ENCODE measurements around the gene FKBP10.
A peak's percentile ranks its signal among the peaks of the same experiment; 100 is the strongest.

The FKBP10 gene

DNA sequence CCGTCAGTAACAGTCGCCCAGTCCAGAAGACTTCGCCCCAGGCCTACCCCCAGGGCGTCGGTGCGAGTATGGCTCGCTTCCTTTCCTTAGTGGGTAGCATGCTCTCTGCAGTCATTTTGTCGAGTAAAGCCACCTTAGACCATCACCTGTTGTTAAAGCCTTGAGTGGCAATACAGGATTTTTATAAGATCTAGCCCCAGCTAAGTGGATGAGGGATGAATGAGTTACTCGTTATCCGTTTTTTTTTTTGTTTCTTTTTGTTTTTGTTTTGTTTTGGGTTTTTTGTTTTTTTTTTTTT is 52.7 kb downstream of the FKBP10 start:
- H3K27me3 Mint-ChIP-seq, result no peaks in the 10 kb centered on the region
- no peak for DNase-seq
- no peak overlapping the region for H3K27ac Mint-ChIP-seq
- H3K4me1 Mint-ChIP-seq (ENCODE audit: low read depth), result peaks cover 57% of the 10 kb centered on the region
- H3K9me3 Mint-ChIP-seq, result no peaks in the 10 kb centered on the region
- H3K4me3 Mint-ChIP-seq, result no peak overlapping the region
- H3K36me3 Mint-ChIP-seq (ENCODE audit: low read depth), result peaks cover 48% of the 10 kb centered on the region

DNA sequence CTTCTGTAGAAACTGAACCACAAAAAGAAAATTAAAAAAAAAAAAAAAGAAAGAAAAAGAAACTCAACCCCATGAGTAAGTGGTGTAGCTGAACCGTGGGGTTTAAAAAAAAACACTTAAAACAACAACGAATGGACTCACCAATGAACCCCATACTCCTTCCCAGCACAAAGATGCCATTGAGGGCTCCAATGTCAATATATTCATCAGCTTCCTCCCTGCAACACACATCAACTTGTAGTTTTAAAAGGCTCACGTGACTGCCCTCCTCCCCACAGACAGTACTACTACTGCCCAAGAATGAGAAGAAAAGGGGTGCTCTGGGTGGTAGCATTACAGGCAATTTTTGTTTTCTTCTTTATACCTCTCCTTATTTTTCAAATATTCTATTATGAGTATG is 55.8 kb downstream of the FKBP10 start:
- Mint-ChIP-seq H3K4me1 (ENCODE audit: low read depth) (peaks cover 50% of the 10 kb centered on the region), H3K36me3 (ENCODE audit: low read depth) (peaks cover 74% of the 10 kb centered on the region), H3K4me3 (peak overlapping the region; percentile 63), H3K27ac (peak overlapping the region; percentile 97), H3K9me3 (no peaks in the 10 kb centered on the region), H3K27me3 (no peaks in the 10 kb centered on the region)
- DNase-seq, result no peak

DNA sequence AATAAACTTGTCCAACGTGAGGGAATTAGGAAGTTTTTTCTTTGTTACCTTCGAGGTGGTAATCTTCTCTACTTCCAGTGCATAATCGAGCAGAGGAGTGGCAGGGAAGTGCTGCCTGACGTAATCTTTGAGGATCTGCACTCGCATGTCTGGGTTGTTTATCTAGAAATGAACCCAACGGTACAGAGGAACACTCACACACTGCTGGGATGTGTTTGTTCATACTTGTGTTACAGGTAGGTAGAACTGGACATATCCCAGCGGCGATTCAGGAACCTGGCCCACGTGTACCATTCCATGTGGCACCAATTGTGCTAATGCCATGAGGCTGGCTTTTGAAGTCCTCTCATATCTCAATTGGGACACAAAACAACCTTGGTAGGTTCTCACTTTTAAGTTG is 56.6 kb downstream of the FKBP10 start:
- Mint-ChIP-seq H3K27me3 (no peaks in the 10 kb centered on the region), H3K9me3 (no peaks in the 10 kb centered on the region), H3K36me3 (ENCODE audit: low read depth) (peaks cover 82% of the 10 kb centered on the region), H3K4me1 (ENCODE audit: low read depth) (peaks cover 50% of the 10 kb centered on the region), H3K4me3 (peak overlapping the region; percentile 63), H3K27ac (peak overlapping the region; percentile 97)
- no peak for DNase-seq

DNA sequence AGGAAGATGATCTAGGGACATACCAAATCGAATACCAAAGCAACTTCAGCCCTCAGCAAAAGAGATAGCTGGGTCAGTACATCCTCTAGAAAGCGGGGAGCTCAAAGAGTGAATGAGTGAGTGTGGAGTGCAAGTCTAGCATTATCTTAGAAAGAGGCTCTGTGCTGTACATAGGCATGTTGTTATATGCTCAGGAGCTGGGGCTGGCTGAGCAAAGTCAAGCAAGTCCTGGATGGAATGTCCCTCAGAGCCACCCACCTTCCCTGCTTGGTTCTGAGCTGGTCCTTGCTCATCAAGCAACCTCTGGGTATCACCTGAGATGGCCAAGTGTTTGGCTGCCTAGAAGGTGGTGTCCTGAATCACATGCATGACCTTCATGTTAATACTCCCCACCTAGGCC is 57.3 kb downstream of the FKBP10 start:
- H3K27ac Mint-ChIP-seq, result peak overlapping the region; percentile 97
- H3K9me3 Mint-ChIP-seq, result no peaks in the 10 kb centered on the region
- no peak overlapping the region for H3K4me3 Mint-ChIP-seq
- peaks cover 50% of the 10 kb centered on the region for H3K4me1 Mint-ChIP-seq (ENCODE audit: low read depth)
- H3K36me3 Mint-ChIP-seq (ENCODE audit: low read depth), result peaks cover 89% of the 10 kb centered on the region
- no peaks in the 10 kb centered on the region for H3K27me3 Mint-ChIP-seq
- DNase-seq, result no peak

DNA sequence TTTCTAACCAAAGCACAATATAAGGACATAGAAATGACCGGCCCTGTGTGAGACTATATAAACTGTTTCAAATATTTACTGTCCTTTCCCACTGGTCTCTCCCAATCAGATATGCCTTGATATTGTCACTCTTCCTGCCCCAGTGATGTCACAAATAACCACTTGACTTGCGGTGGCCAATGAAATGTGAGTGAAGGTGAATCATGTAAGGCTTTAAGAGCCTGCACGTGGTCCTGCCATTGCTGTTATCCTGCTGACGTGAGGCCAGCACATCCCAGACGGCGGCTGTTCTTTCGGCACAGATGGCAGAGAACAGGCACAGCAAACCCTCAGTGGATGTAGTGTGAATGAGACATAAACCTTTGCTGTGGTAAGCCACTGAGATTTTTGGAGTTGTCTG is 57.8 kb downstream of the FKBP10 start:
- H3K36me3 Mint-ChIP-seq (ENCODE audit: low read depth), result peaks cover 90% of the 10 kb centered on the region

DNA sequence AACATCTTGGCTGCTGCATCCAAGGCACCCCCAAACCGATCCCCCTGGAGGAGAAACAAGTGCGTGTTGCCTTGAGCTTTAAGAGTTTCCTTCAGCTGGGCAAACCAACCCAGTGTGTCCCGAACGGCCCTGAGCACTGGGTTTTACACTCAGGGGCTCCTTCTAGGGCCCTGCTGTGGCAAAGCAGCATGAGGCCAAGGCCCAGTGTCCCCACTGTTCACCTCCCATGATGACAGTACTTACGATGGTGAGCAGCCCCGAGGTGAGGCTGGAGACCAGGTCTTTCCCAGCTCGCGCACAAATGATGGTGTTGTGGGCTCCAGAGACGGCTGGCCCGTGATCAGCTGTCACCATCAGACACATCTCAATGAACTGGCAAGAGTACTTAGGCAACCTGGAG is 59.0 kb downstream of the FKBP10 start:
- Mint-ChIP-seq H3K9me3 (no peaks in the 10 kb centered on the region), H3K27me3 (no peaks in the 10 kb centered on the region), H3K27ac (peak overlapping the region; percentile 68), H3K36me3 (ENCODE audit: low read depth) (peaks cover 94% of the 10 kb centered on the region), H3K4me1 (ENCODE audit: low read depth) (peaks cover 43% of the 10 kb centered on the region), H3K4me3 (no peak overlapping the region)
- DNase-seq, result no peak

More for the DNA sequence above, 57.8 kb downstream of the FKBP10 start:
- H3K4me3 Mint-ChIP-seq, result no peak overlapping the region
- no peak for DNase-seq
- no peaks in the 10 kb centered on the region for H3K9me3 Mint-ChIP-seq
- H3K27me3 Mint-ChIP-seq, result no peaks in the 10 kb centered on the region
- peaks cover 48% of the 10 kb centered on the region for H3K4me1 Mint-ChIP-seq (ENCODE audit: low read depth)
- peak overlapping the region; percentile 97 for H3K27ac Mint-ChIP-seq

Data from activated T-cell treated with anti-CD3 and anti-CD28 coated beads, Interleukin-2, amount 50 U/mL, for 24 hours (primary cell).